ENCODE data around the gene WDR47.
A peak's percentile ranks its signal among the peaks of the same experiment; 100 is the strongest.
"Not testable (repeated sequence)": the region's sequence is repeated elsewhere in the genome, so short reads cannot be mapped to it uniquely, and the experiment has no call there.

The WDR47 gene

GRCh38 chr1:109034382-109034781 is 7.5 kb downstream of the WDR47 start:
- Mint-ChIP-seq H3K27ac (no peak overlapping the region), H3K4me1 (peaks cover 2% of the 10 kb centered on the region), H3K9me3 (no peaks in the 10 kb centered on the region), H3K36me3 (no peaks in the 10 kb centered on the region), H3K4me3 (no peak overlapping the region), H3K27me3 (no peaks in the 10 kb centered on the region)
- DNase-seq (ENCODE audit: low spot score in 2 of 2) (no peak), ATAC-seq (ENCODE audit: low read depth) (no peak)

- H3K9me3 Mint-ChIP-seq; H3K27me3 Mint-ChIP-seq; H3K4me3 Mint-ChIP-seq; H3K4me1 Mint-ChIP-seq; H3K27ac Mint-ChIP-seq; H3K36me3 Mint-ChIP-seq; ATAC-seq (ENCODE audit: low read depth); DNase-seq (ENCODE audit: low spot score in 2 of 2): not testable (repeated sequence)
Measured at GRCh38 chr1:109029493-109029892, 12.4 kb downstream of the WDR47 start.

GRCh38 chr1:109027841-109028240 is 14.1 kb downstream of the WDR47 start:
- Mint-ChIP-seq H3K27me3 (no peaks in the 10 kb centered on the region), H3K9me3 (no peaks in the 10 kb centered on the region), H3K4me3 (no peak overlapping the region), H3K36me3 (peaks cover 1% of the 10 kb centered on the region), H3K27ac (no peak overlapping the region), H3K4me1 (no peaks in the 10 kb centered on the region)
- DNase-seq (ENCODE audit: low spot score in 2 of 2) (no peak), ATAC-seq (ENCODE audit: low read depth) (no peak)

- ATAC-seq (ENCODE audit: low read depth) (no peak), DNase-seq (ENCODE audit: low spot score in 2 of 2) (no peak)
- no peaks in the 10 kb centered on the region for H3K4me1 Mint-ChIP-seq
- H3K27me3 Mint-ChIP-seq: no peaks in the 10 kb centered on the region
- H3K4me3 Mint-ChIP-seq: no peak overlapping the region
- H3K9me3 Mint-ChIP-seq: no peaks in the 10 kb centered on the region
- H3K36me3 Mint-ChIP-seq: peaks cover 6% of the 10 kb centered on the region
- no peak overlapping the region for H3K27ac Mint-ChIP-seq
Measured at GRCh38 chr1:109025694-109026093, 16.2 kb downstream of the WDR47 start.

- peaks cover 7% of the 10 kb centered on the region for H3K36me3 Mint-ChIP-seq
- H3K27ac Mint-ChIP-seq: no peak overlapping the region
Measured at GRCh38 chr1:109024646-109025045, 17.3 kb downstream of the WDR47 start.

GRCh38 chr1:109020693-109021257 is 21.1 kb downstream of the WDR47 start:
- Mint-ChIP-seq H3K9me3 (peaks cover 1% of the 10 kb centered on the region), H3K4me1 (no peaks in the 10 kb centered on the region), H3K36me3 (peaks cover 25% of the 10 kb centered on the region), H3K27ac (no peak overlapping the region), H3K4me3 (no peak overlapping the region), H3K27me3 (no peaks in the 10 kb centered on the region)
- ATAC-seq (ENCODE audit: low read depth): no peak
- no peak for DNase-seq (ENCODE audit: low spot score in 2 of 2)

More at GRCh38 chr1:109024646-109025045, 17.3 kb downstream of the WDR47 start:
- Mint-ChIP-seq H3K9me3 (no peaks in the 10 kb centered on the region), H3K4me3 (no peak overlapping the region), H3K4me1 (no peaks in the 10 kb centered on the region), H3K27me3 (no peaks in the 10 kb centered on the region)
- ATAC-seq (ENCODE audit: low read depth) (no peak), DNase-seq (ENCODE audit: low spot score in 2 of 2) (no peak)

- H3K36me3 Mint-ChIP-seq: peaks cover 32% of the 10 kb centered on the region
- not testable (repeated sequence) for H3K9me3 Mint-ChIP-seq; H3K4me3 Mint-ChIP-seq; DNase-seq (ENCODE audit: low spot score in 2 of 2); H3K4me1 Mint-ChIP-seq; ATAC-seq (ENCODE audit: low read depth); H3K27ac Mint-ChIP-seq; H3K27me3 Mint-ChIP-seq
Measured at GRCh38 chr1:109017719-109018118, 24.2 kb downstream of the WDR47 start.

- ATAC-seq (ENCODE audit: low read depth) (no peak), DNase-seq (ENCODE audit: low spot score in 2 of 2) (no peak)
- peaks cover 29% of the 10 kb centered on the region for H3K36me3 Mint-ChIP-seq
- H3K9me3 Mint-ChIP-seq: peaks cover 1% of the 10 kb centered on the region
- no peaks in the 10 kb centered on the region for H3K4me1 Mint-ChIP-seq
- no peaks in the 10 kb centered on the region for H3K27me3 Mint-ChIP-seq
- H3K27ac Mint-ChIP-seq: no peak overlapping the region
- no peak overlapping the region for H3K4me3 Mint-ChIP-seq
Measured at GRCh38 chr1:109017134-109017533, 24.8 kb downstream of the WDR47 start.

GRCh38 chr1:109011335-109011734 is 30.6 kb downstream of the WDR47 start:
- no peaks in the 10 kb centered on the region for H3K9me3 Mint-ChIP-seq
- H3K4me1 Mint-ChIP-seq: no peaks in the 10 kb centered on the region
- ATAC-seq (ENCODE audit: low read depth) (no peak), DNase-seq (ENCODE audit: low spot score in 2 of 2) (no peak)
- no peak overlapping the region for H3K4me3 Mint-ChIP-seq
- H3K36me3 Mint-ChIP-seq: peaks cover 23% of the 10 kb centered on the region
- H3K27me3 Mint-ChIP-seq: no peaks in the 10 kb centered on the region
- no peak overlapping the region for H3K27ac Mint-ChIP-seq

GRCh38 chr1:108996622-108997021 is 45.3 kb downstream of the WDR47 start:
- ATAC-seq (ENCODE audit: low read depth); H3K4me1 Mint-ChIP-seq; H3K4me3 Mint-ChIP-seq; H3K27ac Mint-ChIP-seq; H3K27me3 Mint-ChIP-seq; H3K9me3 Mint-ChIP-seq; DNase-seq (ENCODE audit: low spot score in 2 of 2): not testable (repeated sequence)
- peaks cover 50% of the 10 kb centered on the region for H3K36me3 Mint-ChIP-seq

GRCh38 chr1:108983114-108983513 is 58.8 kb downstream of the WDR47 start:
- Mint-ChIP-seq H3K4me1 (no peaks in the 10 kb centered on the region), H3K27me3 (no peaks in the 10 kb centered on the region), H3K4me3 (no peak overlapping the region), H3K36me3 (peaks cover 27% of the 10 kb centered on the region), H3K27ac (no peak overlapping the region), H3K9me3 (no peaks in the 10 kb centered on the region)
- ATAC-seq (ENCODE audit: low read depth) (no peak), DNase-seq (ENCODE audit: low spot score in 2 of 2) (no peak)

GRCh38 chr1:108976658-108977057 is 65.2 kb downstream of the WDR47 start:
- H3K36me3 Mint-ChIP-seq: peaks cover 37% of the 10 kb centered on the region
- DNase-seq (ENCODE audit: low spot score in 2 of 2) (no peak), ATAC-seq (ENCODE audit: low read depth) (no peak)
- no peaks in the 10 kb centered on the region for H3K4me1 Mint-ChIP-seq
- H3K9me3 Mint-ChIP-seq: no peaks in the 10 kb centered on the region
- no peaks in the 10 kb centered on the region for H3K27me3 Mint-ChIP-seq
- H3K4me3 Mint-ChIP-seq: no peak overlapping the region
- H3K27ac Mint-ChIP-seq: no peak overlapping the region

GRCh38 chr1:108972951-108973350 is 69.0 kb downstream of the WDR47 start:
- no peak overlapping the region for H3K27ac Mint-ChIP-seq

GRCh38 chr1:108969346-108969745 is 72.6 kb downstream of the WDR47 start:
- DNase-seq (ENCODE audit: low spot score in 2 of 2) (no peak), ATAC-seq (ENCODE audit: low read depth) (no peak)
- Mint-ChIP-seq H3K27ac (no peak overlapping the region), H3K4me3 (no peak overlapping the region), H3K9me3 (no peaks in the 10 kb centered on the region), H3K4me1 (no peaks in the 10 kb centered on the region), H3K27me3 (no peaks in the 10 kb centered on the region), H3K36me3 (peaks cover 13% of the 10 kb centered on the region)

More at GRCh38 chr1:108972951-108973350, 69.0 kb downstream of the WDR47 start:
- Mint-ChIP-seq H3K9me3 (no peaks in the 10 kb centered on the region), H3K4me1 (no peaks in the 10 kb centered on the region), H3K27me3 (no peaks in the 10 kb centered on the region), H3K36me3 (peaks cover 26% of the 10 kb centered on the region), H3K4me3 (no peak overlapping the region)
- ATAC-seq (ENCODE audit: low read depth) (no peak), DNase-seq (ENCODE audit: low spot score in 2 of 2) (no peak)

- ATAC-seq (ENCODE audit: low read depth) (peak; percentile 87), DNase-seq (ENCODE audit: low spot score in 2 of 2) (peak; percentile 88 to 92)
- peaks cover 4% of the 10 kb centered on the region for H3K36me3 Mint-ChIP-seq
- H3K27ac Mint-ChIP-seq: peak within 1 kb of the TSS; percentile 95
- peaks cover 14% of the 10 kb centered on the region for H3K4me1 Mint-ChIP-seq
- no peaks in the 10 kb centered on the region for H3K27me3 Mint-ChIP-seq
- no peaks in the 10 kb centered on the region for H3K9me3 Mint-ChIP-seq
- peak within 1 kb of the TSS; percentile 92 for H3K4me3 Mint-ChIP-seq
Measured at GRCh38 chr1:108963052-108963686, 78.7 kb downstream of the WDR47 start, which contains the start of gene CLCC1. Gene CLCC1, minus strand, starts transcription at chr1:108963484. Its CDS starts 13,047 bp downstream, at chr1:108950437.

Data from memory B cell (primary cell).